ENCODE data around the gene SLC4A2.
A peak's percentile ranks its signal among the peaks of the same experiment; 100 is the strongest.

Gene SLC4A2

GRCh38 chr7:151078233-151079040 is 19.0 kb downstream of the SLC4A2 start:
- DNase-seq (ENCODE audit: low read depth in 2 of 3, low spot score in 1 of 3): no peak

- DNase-seq (ENCODE audit: low read depth in 2 of 3, low spot score in 1 of 3): no peak
Observed at GRCh38 chr7:151079199-151079910, 20.0 kb downstream of the SLC4A2 start.

DNA sequence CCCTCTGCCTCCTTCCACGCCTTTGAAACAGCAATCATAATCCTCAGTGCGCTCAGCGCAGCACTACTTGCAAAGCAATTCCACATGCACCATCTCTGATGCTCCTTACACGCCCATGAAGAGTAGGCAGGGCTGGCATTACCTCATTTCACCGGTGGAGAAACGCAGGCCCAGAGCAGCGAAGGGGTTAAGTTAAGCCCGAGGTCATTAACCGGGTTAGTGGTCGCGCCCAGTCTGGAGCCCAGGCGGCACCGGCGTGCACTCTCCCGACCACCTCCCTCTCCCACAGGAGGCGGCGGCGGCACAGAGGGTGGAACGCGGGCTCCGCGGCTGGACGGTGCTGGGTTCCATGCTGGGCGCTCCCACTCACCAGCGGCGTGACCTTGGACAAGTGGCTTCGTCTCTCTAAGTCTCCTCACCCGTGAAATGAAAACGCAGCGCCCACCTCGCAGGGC is 20.7 kb downstream of the SLC4A2 start:
- DNase-seq (ENCODE audit: low read depth in 2 of 3, low spot score in 1 of 3): no peak

- peak; percentile 74 to 84 (median 81) for DNase-seq (ENCODE audit: low read depth in 2 of 3, low spot score in 1 of 3)
Observed at GRCh38 chr7:151080522-151081169, 21.3 kb downstream of the SLC4A2 start, which contains the start of gene FASTK. FASTK (minus strand) TSS chr7:151080809; CDS start chr7:151080766, 43 bp downstream.

- no peak for DNase-seq (ENCODE audit: low read depth in 2 of 3, low spot score in 1 of 3)
Observed at GRCh38 chr7:151081170-151082101, 22.0 kb downstream of the SLC4A2 start.

- DNase-seq (ENCODE audit: low read depth in 2 of 3, low spot score in 1 of 3): no peak
Observed at GRCh38 chr7:151082141-151083070, 23.0 kb downstream of the SLC4A2 start.

GRCh38 chr7:151083071-151083823 is 23.9 kb downstream of the SLC4A2 start, which contains the start of gene TMUB1:
TMUB1 (minus strand) TSS chr7:151083493; CDS start chr7:151082563, 930 bp downstream.
- DNase-seq (ENCODE audit: low read depth in 2 of 3, low spot score in 1 of 3): peak; percentile 60 to 78 (median 64)

- no peak for DNase-seq (ENCODE audit: low read depth in 2 of 3, low spot score in 1 of 3)
Observed at GRCh38 chr7:151083824-151084160, 24.4 kb downstream of the SLC4A2 start.

- no peak for DNase-seq (ENCODE audit: low read depth in 2 of 3, low spot score in 1 of 3)
Observed at GRCh38 chr7:151085329-151085690, 25.9 kb downstream of the SLC4A2 start.

DNA sequence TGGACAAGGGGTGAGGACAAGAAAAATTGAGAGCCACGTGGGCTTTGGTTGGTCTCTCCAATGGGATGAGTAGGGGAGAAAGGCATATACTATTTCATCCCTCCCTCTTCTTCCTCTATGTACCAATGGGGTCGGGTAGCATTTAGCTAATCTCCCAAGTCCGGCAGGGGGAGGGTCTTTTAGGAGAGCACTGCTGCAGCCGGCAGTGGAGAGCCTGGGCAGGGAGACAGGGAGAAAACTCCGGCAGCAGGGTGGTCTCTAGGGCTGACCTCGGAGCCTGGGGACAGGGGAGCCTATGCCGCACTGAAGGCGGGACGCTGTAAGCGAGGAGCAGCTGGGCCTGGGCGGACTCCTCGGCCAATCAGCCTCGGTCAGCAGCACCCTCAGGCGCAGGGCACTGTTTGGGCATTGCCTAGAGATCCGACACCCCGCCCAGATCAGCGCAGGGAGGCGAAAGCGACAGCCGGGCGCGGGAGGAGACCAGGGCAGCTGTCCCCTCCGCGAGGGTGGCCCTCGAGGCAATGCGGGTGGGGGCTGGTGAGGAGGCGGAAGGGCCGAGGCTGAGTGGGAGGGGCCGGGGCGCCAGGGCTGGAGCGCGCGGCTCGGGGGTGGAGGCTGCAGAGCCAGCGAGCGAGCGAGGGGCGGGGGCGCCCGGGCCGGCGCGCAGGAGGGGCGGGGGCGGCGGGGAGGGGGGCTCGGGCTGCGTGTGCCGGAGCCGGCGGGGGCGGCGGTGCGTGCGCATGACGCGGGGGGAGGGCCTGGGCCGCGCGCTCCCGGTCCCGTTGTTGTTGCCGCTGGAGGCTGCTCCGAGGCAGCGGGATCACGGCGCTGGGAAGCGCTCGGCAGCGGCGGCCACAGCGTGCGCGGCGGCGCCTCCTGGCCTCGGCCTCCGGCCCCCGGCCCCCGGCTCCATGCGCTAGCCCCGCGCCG is 26.6 kb downstream of the SLC4A2 start, which contains the start of gene AGAP3:
AGAP3 (plus strand) TSS at position 785 of the 930 bp plus-strand sequence. CDS start 267 bp downstream, outside the sequence.
- DNase-seq (ENCODE audit: low read depth in 2 of 3, low spot score in 1 of 3): peak in 2 of 3 donors; percentile 26 to 45

GRCh38 chr7:151086802-151087244 is 27.4 kb downstream of the SLC4A2 start:
- no peak for DNase-seq (ENCODE audit: low read depth in 2 of 3, low spot score in 1 of 3)

- peak in 1 of 3 donors; percentile 30 for DNase-seq (ENCODE audit: low read depth in 2 of 3, low spot score in 1 of 3)
Observed at GRCh38 chr7:151087245-151088018, 28.0 kb downstream of the SLC4A2 start.

DNA sequence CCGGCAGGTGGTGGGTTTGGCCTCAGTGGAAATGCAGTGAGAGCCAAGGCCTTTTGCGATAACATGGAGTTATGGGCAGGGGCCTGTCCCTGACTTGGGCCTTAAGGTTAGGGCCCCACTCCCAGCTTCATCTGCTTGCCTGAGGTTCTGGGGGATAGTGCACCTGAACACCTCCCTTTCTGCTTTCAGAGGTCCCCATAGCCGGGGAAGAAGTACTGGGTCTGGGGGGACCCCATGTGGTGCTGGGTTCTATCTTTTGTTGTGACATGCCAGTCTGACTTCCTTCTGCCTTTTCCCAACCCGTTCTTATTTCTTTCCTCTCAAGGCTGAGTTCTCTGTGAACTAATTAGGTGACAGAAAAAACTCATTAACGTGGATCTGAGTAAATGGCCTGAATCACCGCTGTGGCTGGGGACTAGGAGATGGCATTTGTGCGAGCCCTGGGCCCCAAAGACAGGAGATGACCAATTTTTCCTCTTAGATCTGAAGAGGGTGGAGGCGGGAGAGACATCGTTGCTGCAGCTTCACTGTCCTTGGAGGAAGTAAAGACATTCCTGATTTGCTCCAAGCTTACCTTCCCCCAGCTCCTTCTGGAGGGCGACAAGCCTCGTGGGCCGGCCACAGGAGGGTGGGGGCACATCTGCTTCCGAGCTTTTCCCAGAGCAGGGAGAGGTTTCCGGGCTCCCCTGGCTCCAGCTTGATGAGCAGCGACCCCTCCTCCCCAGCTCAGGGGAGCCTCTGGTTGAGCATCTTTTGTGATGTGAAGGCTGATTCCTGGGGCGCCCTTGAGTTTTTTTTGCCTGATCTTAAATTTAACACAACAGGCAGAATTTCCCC is 28.8 kb downstream of the SLC4A2 start:
- DNase-seq (ENCODE audit: low read depth in 2 of 3, low spot score in 1 of 3): no peak

DNA sequence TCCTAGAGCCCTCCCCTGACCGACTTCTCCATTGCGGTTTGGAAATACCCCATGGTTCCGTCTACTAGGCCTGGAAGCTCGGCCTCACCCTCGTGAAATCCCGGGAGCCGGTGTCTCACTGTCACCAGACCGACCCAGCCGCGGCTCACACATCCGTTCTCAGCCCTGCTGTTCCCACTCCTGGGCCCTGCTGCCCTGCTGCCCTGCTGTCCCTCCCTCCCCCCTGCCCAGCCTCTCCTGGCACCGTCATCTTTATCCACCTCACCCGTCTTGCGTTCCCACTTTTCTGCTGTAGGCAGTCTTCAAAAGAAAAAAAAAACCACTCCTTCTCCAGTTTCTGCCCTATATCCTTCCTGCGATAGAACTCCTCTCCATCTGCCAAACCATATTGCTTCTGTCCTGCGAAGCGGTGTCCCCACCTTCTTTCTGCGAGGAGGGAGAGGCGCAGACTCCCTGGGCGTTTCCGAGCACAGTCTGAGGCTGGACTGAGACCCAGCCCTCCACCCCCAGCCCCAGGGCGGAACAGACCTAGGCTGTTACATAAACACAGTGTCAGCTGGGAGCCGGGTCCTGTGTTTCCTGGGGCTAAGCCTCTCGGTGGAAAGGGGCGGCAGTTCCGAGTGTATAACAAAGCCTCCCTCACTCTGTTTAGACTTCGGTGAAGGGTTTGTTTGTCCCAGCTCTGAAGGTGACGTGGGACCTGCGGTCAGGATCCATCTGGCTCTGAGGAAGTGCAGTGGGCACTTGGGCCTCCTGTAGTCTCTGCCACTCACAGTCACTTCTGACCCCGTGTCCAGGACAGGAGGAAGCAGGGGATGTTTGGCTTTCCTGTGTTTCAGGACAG is 29.7 kb downstream of the SLC4A2 start:
- DNase-seq (ENCODE audit: low read depth in 2 of 3, low spot score in 1 of 3): no peak
